ENCODE results near the gene BTN2A1. TPM values are rescaled to one million over a fixed set of nuclear protein-coding genes. Genes with fewer than 3 reads are reported as not detected.

BTN2A1 gene
- total RNA-seq, 2 experiments from 2014 or later: 45.2 to 46.7 TPM

DNA sequence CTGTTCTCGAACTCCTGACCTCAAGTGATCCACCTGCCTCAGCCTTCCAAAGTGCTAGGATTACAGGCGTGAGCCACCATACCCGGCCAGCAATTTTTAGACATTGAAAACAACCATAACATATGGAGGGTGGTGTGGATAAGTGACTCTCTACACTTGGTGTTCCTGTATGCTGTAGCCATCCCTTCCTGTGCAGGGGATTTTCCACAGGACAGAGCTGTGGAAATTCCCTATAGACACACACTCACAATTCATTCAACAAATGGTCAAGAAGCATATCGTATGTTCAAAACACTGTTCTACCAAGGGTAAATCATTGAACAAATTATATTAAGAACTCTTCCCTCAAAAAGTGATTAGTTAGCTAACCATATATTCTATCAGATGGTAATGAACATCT is 6.3 kb downstream of the BTN2A1 start:
- POLR2A ChIA-PET: interaction anchor here (0.8 kb wide), 1 partner anchor 16 kb away, joined by 3 read pairs; no protein-coding TSS in a partner anchor
- no peak for ATAC-seq (ENCODE audit: low read depth)
- Mint-ChIP-seq H3K27ac (peak overlapping the region; percentile 5), H3K4me1 (peaks cover 38% of the 10 kb centered on the region), H3K4me3 (no peak overlapping the region), H3K9me3 (no peaks in the 10 kb centered on the region), H3K27me3 (no peaks in the 10 kb centered on the region), H3K36me3 (peaks cover 77% of the 10 kb centered on the region)
- no peak for DNase-seq

- POLR2A ChIA-PET: interaction anchor here (0.8 kb wide), 2 partner anchors 15 to 32 kb away, joined by 3 read pairs; no protein-coding TSS in a partner anchor
- DNase-seq (no peak), ATAC-seq (ENCODE audit: low read depth) (no peak)
- Mint-ChIP-seq H3K4me1 (peaks cover 34% of the 10 kb centered on the region), H3K9me3 (no peaks in the 10 kb centered on the region), H3K27ac (peak overlapping the region; percentile 5), H3K36me3 (peaks cover 76% of the 10 kb centered on the region), H3K4me3 (no peak overlapping the region), H3K27me3 (no peaks in the 10 kb centered on the region)
Observed at GRCh38 chr6:26464416-26465131, 6.8 kb downstream of the BTN2A1 start.

GRCh38 chr6:26465776-26466175 is 8.0 kb downstream of the BTN2A1 start:
- Mint-ChIP-seq H3K9me3 (no peaks in the 10 kb centered on the region), H3K4me1 (peaks cover 23% of the 10 kb centered on the region), H3K4me3 (no peak overlapping the region), H3K36me3 (peaks cover 69% of the 10 kb centered on the region), H3K27me3 (no peaks in the 10 kb centered on the region), H3K27ac (no peak overlapping the region)
- POLR2A ChIA-PET: no interaction called here
- DNase-seq (no peak), ATAC-seq (ENCODE audit: low read depth) (no peak)

GRCh38 chr6:26468829-26469228 is 11.1 kb downstream of the BTN2A1 start:
- H3K36me3 Mint-ChIP-seq: peaks cover 64% of the 10 kb centered on the region
- no peak overlapping the region for H3K4me3 Mint-ChIP-seq
- peaks cover 23% of the 10 kb centered on the region for H3K4me1 Mint-ChIP-seq
- ATAC-seq (ENCODE audit: low read depth) (no peak), DNase-seq (no peak)
- POLR2A ChIA-PET: no interaction called here
- H3K9me3 Mint-ChIP-seq: peaks cover 8% of the 10 kb centered on the region
- H3K27me3 Mint-ChIP-seq: no peaks in the 10 kb centered on the region
- peak overlapping the region; percentile 22 for H3K27ac Mint-ChIP-seq

- Mint-ChIP-seq H3K27ac (no peak overlapping the region), H3K36me3 (peaks cover 55% of the 10 kb centered on the region), H3K4me3 (no peak overlapping the region), H3K27me3 (no peaks in the 10 kb centered on the region), H3K4me1 (peaks cover 22% of the 10 kb centered on the region), H3K9me3 (peaks cover 8% of the 10 kb centered on the region)
- POLR2A ChIA-PET: no interaction called here
- ATAC-seq (ENCODE audit: low read depth): no peak
- DNase-seq: no peak
Observed at GRCh38 chr6:26470643-26471042, 12.9 kb downstream of the BTN2A1 start.

- Mint-ChIP-seq H3K36me3 (peaks cover 48% of the 10 kb centered on the region), H3K27ac (peak overlapping the region; percentile 31), H3K4me1 (peaks cover 22% of the 10 kb centered on the region), H3K27me3 (no peaks in the 10 kb centered on the region), H3K4me3 (no peak overlapping the region), H3K9me3 (peaks cover 8% of the 10 kb centered on the region)
- POLR2A ChIA-PET: interaction anchor here (1.1 kb wide), 1 partner anchor 199 kb away, joined by 3 read pairs; a partner anchor contains a TSS
- ATAC-seq (ENCODE audit: low read depth) (no peak), DNase-seq (no peak)
Observed at GRCh38 chr6:26471970-26472369, 14.2 kb downstream of the BTN2A1 start.

- POLR2A ChIA-PET: interaction anchor here (1.1 to 2.4 kb wide), 7 partner anchors 17 to 316 kb away, joined by 3 to 8 read pairs (median 6); a partner anchor contains a TSS
- H3K27me3 Mint-ChIP-seq: no peaks in the 10 kb centered on the region
- no peak for DNase-seq
- peaks cover 8% of the 10 kb centered on the region for H3K9me3 Mint-ChIP-seq
- H3K4me3 Mint-ChIP-seq: peak overlapping the region; percentile 96
- peaks cover 22% of the 10 kb centered on the region for H3K4me1 Mint-ChIP-seq
- H3K27ac Mint-ChIP-seq: peak overlapping the region; percentile 99
- ATAC-seq (ENCODE audit: low read depth): no peak
- H3K36me3 Mint-ChIP-seq: peaks cover 44% of the 10 kb centered on the region
Observed at GRCh38 chr6:26472549-26473290, 15.0 kb downstream of the BTN2A1 start.

GRCh38 chr6:26473429-26473757 is 15.6 kb downstream of the BTN2A1 start:
- DNase-seq (no peak), ATAC-seq (ENCODE audit: low read depth) (no peak)
- POLR2A ChIA-PET: interaction anchor here (0.9 to 2.4 kb wide), 19 partner anchors 12 to 317 kb away, joined by 3 to 21 read pairs (median 6); partner anchors contain the start of genes BTN3A3 and HMGN4
- Mint-ChIP-seq H3K27me3 (no peaks in the 10 kb centered on the region), H3K4me3 (peak overlapping the region; percentile 96), H3K9me3 (peaks cover 8% of the 10 kb centered on the region), H3K36me3 (peaks cover 39% of the 10 kb centered on the region), H3K4me1 (peaks cover 22% of the 10 kb centered on the region), H3K27ac (peak overlapping the region; percentile 99)

GRCh38 chr6:26473758-26474438 is 16.1 kb downstream of the BTN2A1 start:
- no peaks in the 10 kb centered on the region for H3K27me3 Mint-ChIP-seq
- H3K4me3 Mint-ChIP-seq: peak overlapping the region; percentile 96
- peaks cover 36% of the 10 kb centered on the region for H3K36me3 Mint-ChIP-seq
- H3K4me1 Mint-ChIP-seq: peaks cover 22% of the 10 kb centered on the region
- DNase-seq (peak; percentile 59), ATAC-seq (ENCODE audit: low read depth) (peak; percentile 94)
- POLR2A ChIA-PET: interaction anchor here (0.6 to 2.4 kb wide), 32 partner anchors 11 to 348 kb away, joined by 3 to 21 read pairs (median 5); partner anchors contain the start of genes BTN2A1, BTN3A3 and HMGN4
- H3K9me3 Mint-ChIP-seq: peaks cover 8% of the 10 kb centered on the region
- peak overlapping the region; percentile 99 for H3K27ac Mint-ChIP-seq

DNA sequence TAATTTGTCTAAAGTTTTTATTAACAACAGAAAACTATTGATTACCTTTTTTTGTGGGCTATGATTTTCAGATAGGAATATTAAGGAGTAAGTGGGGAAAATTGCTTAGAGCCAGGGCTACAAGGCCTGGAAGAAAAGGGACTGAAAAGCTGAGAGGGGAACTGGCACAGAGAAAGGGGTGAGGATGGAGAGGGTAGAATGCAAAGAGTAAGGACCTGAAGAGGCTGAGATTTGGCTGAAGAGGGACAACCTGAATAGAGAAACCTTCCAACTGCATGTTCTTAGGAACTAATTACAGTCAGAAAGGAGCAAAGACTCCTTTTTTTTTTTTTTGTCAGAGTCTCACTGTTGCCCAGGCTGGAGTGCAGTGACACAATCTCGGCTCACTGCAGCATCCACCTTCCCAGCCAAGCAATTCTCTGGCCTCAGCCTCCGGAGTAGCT is 16.7 kb downstream of the BTN2A1 start:
- POLR2A ChIA-PET: interaction anchor here (0.6 to 2.4 kb wide), 31 partner anchors 11 to 349 kb away, joined by 3 to 21 read pairs (median 5); partner anchors contain the start of genes BTN2A1, BTN3A3 and HMGN4
- no peak for ATAC-seq (ENCODE audit: low read depth)
- peak overlapping the region; percentile 96 for H3K4me3 Mint-ChIP-seq

DNA sequence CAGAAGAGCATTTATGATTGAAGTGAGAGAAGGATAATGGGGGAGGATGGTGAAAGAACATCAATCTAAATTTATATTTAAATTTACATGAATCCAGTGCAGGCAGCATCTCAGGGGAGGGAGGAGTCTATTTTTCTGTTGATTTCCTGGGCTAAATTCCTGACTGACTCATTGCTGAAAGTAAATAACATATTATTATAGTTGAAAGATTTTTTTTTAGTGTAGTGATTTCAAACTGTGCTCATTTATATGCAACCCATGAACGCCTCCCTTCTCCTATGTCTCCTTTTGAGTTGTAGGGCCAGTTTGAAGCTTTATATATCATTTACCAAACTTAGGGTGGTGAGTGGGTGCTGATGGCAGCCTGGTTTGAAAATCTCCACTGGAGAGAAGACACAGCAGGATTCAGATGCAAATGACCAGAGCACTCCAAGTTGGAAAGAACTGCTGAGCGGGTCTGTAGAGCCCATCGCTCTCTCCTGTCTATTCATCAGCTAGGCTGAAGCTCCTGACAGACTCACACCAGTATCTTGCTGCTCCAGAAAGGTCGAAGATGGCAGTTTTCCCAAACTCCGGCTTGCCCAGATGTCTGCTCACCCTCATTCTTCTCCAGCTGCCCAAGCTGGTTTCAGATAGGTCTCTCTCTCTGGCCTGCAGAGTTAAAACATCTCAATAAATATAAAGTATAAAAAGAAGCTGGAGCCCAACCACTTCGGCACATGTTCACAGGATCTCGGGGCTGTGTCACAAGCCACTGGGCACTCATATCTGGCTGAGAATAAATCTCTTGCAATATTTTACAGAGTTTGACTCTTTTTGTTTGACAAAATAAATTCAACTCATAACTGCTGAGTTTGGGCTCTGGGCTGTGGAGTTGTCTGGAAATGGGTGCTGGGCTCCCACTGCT is 18.3 kb downstream of the BTN2A1 start:
- ATAC-seq (ENCODE audit: low read depth) (no peak), DNase-seq (no peak)
- Mint-ChIP-seq H3K27me3 (no peaks in the 10 kb centered on the region), H3K4me3 (no peak overlapping the region), H3K9me3 (peaks cover 8% of the 10 kb centered on the region), H3K4me1 (peaks cover 23% of the 10 kb centered on the region), H3K27ac (peak overlapping the region; percentile 99), H3K36me3 (peaks cover 25% of the 10 kb centered on the region)
- POLR2A ChIA-PET: no interaction called here

More for the DNA sequence above, 16.7 kb downstream of the BTN2A1 start:
- H3K27ac Mint-ChIP-seq: peak overlapping the region; percentile 99
- peaks cover 8% of the 10 kb centered on the region for H3K9me3 Mint-ChIP-seq
- DNase-seq: no peak
- H3K36me3 Mint-ChIP-seq: peaks cover 33% of the 10 kb centered on the region
- H3K4me1 Mint-ChIP-seq: peaks cover 21% of the 10 kb centered on the region
- no peaks in the 10 kb centered on the region for H3K27me3 Mint-ChIP-seq

DNA sequence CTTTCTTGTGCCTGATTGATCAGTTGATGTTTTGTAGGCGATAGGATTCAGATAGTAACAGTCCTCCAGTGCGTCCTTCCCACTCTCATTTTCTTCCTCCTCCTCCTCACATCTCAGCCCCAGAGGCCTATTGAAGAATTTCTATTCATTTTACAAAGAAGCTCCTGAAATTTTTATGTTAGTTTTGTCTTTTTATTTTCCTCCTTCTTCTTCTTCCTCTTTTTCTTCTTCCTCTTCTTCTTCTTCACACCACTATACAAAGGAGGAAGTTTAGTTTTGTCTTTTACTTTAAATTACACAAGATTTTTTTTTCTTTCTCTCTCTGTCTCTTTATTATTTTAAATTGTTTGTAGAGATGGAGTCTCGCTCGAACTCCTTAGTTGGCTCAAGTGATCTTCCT is 19.1 kb downstream of the BTN2A1 start:
- H3K4me1 Mint-ChIP-seq: peaks cover 20% of the 10 kb centered on the region
- POLR2A ChIA-PET: no interaction called here
- ATAC-seq (ENCODE audit: low read depth): no peak

More for the DNA sequence above, 19.1 kb downstream of the BTN2A1 start:
- no peaks in the 10 kb centered on the region for H3K27me3 Mint-ChIP-seq
- DNase-seq: no peak
- peaks cover 17% of the 10 kb centered on the region for H3K36me3 Mint-ChIP-seq
- H3K27ac Mint-ChIP-seq: peak overlapping the region; percentile 17
- H3K4me3 Mint-ChIP-seq: no peak overlapping the region
- peaks cover under 1% of the 10 kb centered on the region for H3K9me3 Mint-ChIP-seq
